ENCODE data around the gene PIGO.

GRCh38 chr9:35078066-35078465, 18.3 kb downstream of the PIGO start:
- TF ChIP-seq CTCF (conservative IDR thresholded peaks at IDR 0.05): no peak
- no peak for TF ChIP-seq ZFX (IDR thresholded peaks at IDR 0.05)
